Femur (tissue), 1 donor: ENCODE results near the gene PPFIA3.
A peak's percentile ranks its signal among the peaks of the same experiment; 100 is the strongest.
"Not testable (repeated sequence)": the region's sequence is repeated elsewhere in the genome, so short reads cannot be mapped to it uniquely, and the experiment has no call there.

ENCODE experiments used
- DNase-seq: peaks from one replicate; pipeline ENCODE4 v3.0.0-alpha.2; 2017

The PPFIA3 gene

GRCh38 chr19:49150106-49150943, 31.0 kb downstream of the PPFIA3 start:
- peak; percentile 94 for DNase-seq

GRCh38 chr19:49150944-49151243, 31.6 kb downstream of the PPFIA3 start:
- no peak for DNase-seq

GRCh38 chr19:49151267-49152118, 32.1 kb downstream of the PPFIA3 start:
- DNase-seq, result peak; percentile 76

GRCh38 chr19:49152119-49152550, 32.8 kb downstream of the PPFIA3 start:
- DNase-seq, result no peak

- no peak for DNase-seq
Measured at GRCh38 chr19:49153167-49153809, 33.9 kb downstream of the PPFIA3 start.

GRCh38 chr19:49154279-49154678, 34.9 kb downstream of the PPFIA3 start:
- DNase-seq, result no peak

- peak; percentile 68 for DNase-seq
Measured at GRCh38 chr19:49155005-49155819, 35.9 kb downstream of the PPFIA3 start, which contains the start of gene HRC. Gene HRC, minus strand, starts transcription at chr19:49155396. Its CDS starts 159 bp downstream, at chr19:49155237.

GRCh38 chr19:49155820-49156346, 36.5 kb downstream of the PPFIA3 start:
- peak; percentile 81 for DNase-seq

GRCh38 chr19:49157445-49158224, 38.3 kb downstream of the PPFIA3 start, which contains the start of gene TRPM4:
Gene TRPM4, plus strand, starts transcription at chr19:49157792. Its CDS starts 75 bp downstream, at chr19:49157867.
- peak; percentile 94 for DNase-seq

GRCh38 chr19:49160450-49161189, 41.3 kb downstream of the PPFIA3 start:
- no peak for DNase-seq

GRCh38 chr19:49161987-49162386, 42.6 kb downstream of the PPFIA3 start:
- DNase-seq, result no peak

- no peak for DNase-seq
Measured at GRCh38 chr19:49165111-49165750, 45.9 kb downstream of the PPFIA3 start.

GRCh38 chr19:49165865-49166301, 46.5 kb downstream of the PPFIA3 start:
- DNase-seq, result no peak

GRCh38 chr19:49167857-49168409, 48.6 kb downstream of the PPFIA3 start:
- DNase-seq, result no peak

GRCh38 chr19:49168421-49168820, 49.1 kb downstream of the PPFIA3 start:
- DNase-seq, result no peak

GRCh38 chr19:49173198-49173597, 53.9 kb downstream of the PPFIA3 start:
- no peak for DNase-seq

- DNase-seq, result no peak
Measured at GRCh38 chr19:49180659-49181058, 61.3 kb downstream of the PPFIA3 start.

- DNase-seq, result not testable (repeated sequence)
Measured at GRCh38 chr19:49182010-49182847, 62.9 kb downstream of the PPFIA3 start.
